Middle frontal gyrus (tissue), 1 donor: ENCODE results near the gene RSPH9.
"Not testable (repeated sequence)": the region's sequence is repeated elsewhere in the genome, so short reads cannot be mapped to it uniquely, and the experiment has no call there.

Experiments
- DNase-seq: peaks from one replicate; pipeline ENCODE4 v3.0.0-alpha.2; 2015; ENCODE audit warnings: low spot score; ENCODE audit errors: extremely low spot score

The RSPH9 gene

DNA sequence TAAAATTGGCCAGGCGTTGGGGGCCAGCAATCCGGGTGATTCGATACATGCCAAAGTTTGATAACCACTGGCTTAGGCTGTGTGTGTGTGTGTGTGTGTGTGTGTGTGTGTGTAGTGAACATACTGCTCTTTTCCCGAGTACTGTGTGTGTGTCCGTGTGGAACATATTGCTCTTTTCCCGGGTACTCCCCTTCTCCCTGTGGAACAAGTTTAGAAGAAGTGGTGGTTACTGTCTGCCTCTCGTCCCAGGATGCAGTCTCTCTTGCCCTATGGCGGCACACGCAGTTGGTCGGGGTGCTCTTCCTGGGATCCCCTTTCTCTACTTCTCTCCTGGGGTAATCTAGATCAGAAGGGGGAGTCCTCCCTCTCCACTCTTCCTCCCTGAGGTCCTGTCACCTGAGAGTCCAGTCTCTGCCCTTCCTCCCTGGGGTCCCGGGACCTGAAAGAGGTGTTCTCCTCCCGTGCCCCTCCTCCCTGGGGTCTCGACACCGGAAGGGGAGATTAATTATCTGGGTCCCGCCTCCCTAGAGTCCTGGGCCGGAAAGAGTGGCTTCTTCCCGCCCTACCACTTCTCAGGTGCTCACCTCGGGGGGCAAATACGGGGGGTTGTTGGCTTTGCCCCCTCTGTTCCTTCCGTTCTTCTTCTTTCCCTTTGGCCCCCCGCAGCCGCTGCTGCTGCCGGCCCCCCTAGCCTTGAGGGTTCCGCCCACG, 16.3 kb upstream of the RSPH9 start:
- no peak for DNase-seq

- DNase-seq: peak; percentile 99
These were observed 15.7 kb upstream of the RSPH9 start, which contains the start of gene GTPBP2 for GRCh38 chr6:43629104-43629504. Gene GTPBP2 (minus strand): TSS chr6:43629264. CDS start chr6:43629162, 102 bp downstream.

DNA sequence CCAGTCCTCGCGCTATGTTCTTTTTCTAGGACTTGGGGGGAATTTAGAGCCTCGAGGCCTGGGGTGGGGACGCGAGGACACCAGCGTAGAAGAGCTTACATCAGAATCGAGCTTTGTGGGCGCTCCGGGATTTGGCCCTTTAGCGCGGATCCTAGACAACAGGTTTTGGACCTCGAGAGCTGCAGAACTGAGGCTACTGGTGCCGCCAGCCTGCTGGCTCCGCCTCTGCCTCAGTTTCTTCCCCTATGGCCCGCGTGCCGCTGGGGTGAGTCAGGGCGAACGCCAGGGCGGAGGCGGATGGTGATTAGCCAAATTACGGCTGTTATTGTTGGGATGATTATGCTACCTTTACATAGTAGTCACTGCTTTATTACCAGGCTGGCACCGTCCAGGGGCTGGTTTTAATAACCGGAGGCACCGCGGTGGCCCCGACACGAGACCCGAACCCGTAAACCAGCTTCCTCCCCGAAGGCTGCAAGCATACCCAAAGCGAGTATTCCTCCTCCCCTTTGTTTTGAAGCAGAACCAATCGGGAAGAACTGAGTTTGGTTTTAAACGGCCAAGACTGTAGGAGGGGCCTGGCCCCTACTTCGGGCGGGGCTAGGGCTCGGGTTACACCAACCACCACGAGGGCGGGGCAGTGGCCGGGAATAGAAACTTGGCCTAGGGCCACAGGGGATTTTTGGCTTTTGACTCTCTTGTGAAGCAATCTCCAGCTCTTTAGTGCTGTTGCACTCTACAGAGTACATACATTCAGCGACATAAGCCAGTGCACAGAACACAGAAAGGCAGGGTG, 15.1 kb upstream of the RSPH9 start:
- peak; percentile 82 for DNase-seq

DNA sequence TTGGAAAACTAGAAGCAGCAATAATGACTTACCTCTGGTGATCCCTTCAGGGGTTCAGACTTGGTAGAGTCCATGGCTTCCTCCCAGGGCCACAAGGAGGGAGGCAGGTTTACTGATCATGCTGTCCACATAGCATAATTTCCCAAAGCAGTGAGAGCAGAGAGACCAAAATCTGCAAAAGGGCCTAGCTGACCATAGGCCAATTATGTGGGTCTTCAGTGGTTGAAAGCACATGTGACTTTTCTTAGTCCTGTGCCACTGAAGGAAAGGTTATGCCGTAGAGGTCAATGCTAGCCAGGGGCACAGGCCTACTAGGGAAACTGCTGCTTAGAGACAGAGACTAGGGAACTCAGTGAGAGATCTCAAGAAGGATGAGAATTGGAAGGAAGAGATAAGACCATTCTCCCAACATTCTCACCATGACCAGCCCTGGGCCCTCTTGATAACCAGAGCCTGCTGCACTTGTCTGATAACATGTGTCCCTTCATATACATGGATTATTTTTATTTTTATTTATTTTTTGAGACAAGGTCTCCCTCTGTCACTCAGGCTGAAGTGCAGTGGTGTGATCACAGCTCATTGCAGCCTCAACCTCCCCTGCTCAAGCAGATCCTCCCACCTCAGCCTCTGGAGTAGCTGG, 13.7 kb upstream of the RSPH9 start:
- DNase-seq: no peak

DNA sequence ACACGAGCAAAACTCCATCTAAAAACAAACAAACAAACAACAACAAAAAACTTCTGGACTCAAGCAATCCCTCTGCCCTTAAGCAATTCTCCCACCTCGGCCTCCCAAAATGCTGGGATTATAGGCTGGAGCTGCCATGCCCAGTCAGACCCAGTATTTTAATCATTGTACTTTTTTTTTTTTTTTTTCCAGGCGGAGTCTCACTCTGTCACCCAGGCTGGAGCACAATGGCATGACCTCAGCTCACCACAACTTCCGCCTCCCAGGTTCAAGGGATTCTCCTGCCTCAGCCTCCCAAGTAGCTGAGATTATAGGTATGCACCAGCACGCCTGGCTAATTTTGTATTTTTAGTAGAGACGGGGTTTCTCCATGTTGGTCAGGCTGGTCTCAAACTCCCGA, 11.8 kb upstream of the RSPH9 start:
- DNase-seq: not testable (repeated sequence)

DNA sequence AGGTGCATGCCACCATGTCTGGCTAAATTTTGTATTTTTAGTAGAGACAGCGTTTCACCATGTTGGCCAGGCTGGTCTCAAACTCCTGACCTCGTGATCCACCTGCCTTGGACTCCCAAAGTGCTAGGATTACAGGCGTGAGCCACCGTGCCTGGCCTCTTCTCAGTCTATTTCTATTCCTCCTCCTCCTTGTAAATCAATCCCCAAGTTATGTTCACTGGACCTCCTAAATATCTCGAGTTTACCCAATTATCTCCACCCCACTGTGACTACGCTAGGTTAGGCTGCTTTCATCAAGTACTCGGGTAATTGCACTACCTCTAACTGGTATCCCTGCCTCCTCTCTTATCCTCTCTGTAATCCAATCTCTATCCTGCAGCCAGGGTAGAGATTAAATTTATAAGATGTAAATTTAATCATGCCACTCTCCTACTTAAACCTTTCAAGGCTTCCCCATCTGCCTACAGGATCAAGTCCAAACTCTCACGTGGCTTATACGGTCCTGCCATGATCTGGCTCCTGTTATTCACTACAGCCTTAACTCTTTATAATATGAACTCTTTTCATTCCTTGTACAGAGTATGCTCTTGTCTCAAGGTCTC, 10.0 kb upstream of the RSPH9 start:
- no peak for DNase-seq

GRCh38 chr6:43635387-43636307, 9.2 kb upstream of the RSPH9 start, which contains the start of gene MAD2L1BP:
Gene MAD2L1BP (plus strand): TSS chr6:43635840. CDS start chr6:43635876, 36 bp downstream.
- peak; percentile 81 for DNase-seq

DNA sequence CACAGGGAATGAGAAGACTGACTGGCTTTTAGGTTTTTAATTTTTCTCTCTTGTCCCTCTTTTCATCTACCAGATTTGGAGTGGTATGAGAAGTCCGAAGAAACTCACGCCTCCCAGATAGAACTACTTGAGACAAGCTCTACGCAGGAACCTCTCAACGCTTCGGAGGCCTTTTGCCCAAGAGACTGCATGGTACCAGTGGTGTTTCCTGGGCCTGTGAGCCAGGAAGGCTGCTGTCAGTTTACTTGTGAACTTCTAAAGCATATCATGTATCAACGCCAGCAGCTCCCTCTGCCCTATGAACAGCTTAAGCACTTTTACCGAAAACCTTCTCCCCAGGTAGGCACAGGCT, 8.6 kb upstream of the RSPH9 start:
- DNase-seq: no peak

GRCh38 chr6:43639984-43640800, 4.6 kb upstream of the RSPH9 start:
- DNase-seq: no peak

DNA sequence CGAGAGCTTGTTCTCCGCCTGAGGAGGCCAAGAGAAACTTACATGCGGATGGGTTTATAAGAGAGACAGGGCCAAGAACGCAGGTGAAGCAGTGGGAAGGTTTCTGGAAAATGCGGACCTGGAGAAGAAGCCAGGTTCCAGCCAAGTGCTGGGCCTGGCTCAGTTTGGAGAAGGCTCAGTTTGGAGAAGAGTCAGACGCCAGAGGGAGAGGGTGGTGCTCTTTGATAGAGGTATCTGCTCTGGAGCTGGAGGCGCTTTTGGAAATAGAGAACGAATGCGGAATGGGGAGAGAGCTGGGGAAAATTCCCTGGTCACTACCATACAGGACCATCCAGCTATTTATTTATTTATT, 753 bp downstream of the RSPH9 start:
- no peak for DNase-seq

DNA sequence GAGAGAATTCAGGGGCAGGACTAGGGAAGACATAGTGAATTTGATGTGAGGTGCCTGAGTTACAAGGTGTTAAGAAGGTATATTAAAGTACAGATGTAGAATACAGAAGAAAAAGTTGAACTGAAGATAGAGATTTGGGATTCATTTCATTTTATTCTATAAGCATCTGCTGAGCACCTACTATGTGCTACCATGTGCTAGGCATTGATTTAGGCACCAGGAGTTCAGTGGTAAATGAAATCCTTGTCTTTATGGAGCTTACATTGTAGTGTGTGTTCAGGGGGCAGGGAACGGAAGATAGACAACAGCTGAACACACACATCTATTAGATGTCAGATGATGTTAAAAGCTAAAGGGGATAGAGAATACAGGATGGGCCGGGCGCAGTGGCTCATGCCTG, 2.8 kb downstream of the RSPH9 start:
- DNase-seq: no peak

DNA sequence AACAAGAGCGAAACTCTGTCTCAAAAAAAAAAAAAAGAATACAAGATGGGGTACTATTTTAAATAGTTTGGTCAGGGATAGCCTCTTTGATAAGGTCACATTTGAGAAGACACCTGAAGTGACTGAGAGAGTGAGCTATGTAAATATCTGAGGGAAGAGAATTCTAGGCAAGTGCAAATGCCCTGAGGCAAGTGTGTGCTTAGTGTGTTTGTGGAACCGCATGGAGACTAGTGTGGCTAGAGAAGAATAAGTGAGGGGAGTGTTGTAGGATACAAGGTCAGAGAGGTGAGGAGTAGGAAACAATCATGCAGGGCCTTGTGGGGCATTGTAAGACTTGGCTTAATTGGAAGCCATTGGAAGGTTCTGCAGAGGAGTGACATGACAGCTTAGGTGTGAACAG, 3.4 kb downstream of the RSPH9 start:
- DNase-seq: no peak

DNA sequence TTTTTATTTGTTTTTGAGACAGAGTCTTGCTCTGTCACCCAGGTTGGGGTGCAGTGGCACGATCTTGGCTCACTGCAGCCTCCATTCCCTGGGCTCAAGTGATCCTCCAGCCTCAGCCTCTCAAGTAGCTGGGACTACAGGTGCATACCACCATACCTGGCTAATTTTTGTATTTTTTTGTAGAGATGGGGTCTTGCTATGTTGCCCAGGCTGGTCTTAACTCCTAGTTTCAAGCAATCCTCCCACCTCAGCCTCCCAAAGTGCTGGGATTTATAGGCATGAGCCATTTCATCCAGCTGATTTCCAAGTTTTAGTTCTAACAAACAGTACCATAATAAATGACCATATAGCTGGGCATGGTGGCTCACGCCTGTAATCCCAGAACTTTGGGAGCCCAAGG, 8.0 kb downstream of the RSPH9 start:
- DNase-seq: not testable (repeated sequence)

DNA sequence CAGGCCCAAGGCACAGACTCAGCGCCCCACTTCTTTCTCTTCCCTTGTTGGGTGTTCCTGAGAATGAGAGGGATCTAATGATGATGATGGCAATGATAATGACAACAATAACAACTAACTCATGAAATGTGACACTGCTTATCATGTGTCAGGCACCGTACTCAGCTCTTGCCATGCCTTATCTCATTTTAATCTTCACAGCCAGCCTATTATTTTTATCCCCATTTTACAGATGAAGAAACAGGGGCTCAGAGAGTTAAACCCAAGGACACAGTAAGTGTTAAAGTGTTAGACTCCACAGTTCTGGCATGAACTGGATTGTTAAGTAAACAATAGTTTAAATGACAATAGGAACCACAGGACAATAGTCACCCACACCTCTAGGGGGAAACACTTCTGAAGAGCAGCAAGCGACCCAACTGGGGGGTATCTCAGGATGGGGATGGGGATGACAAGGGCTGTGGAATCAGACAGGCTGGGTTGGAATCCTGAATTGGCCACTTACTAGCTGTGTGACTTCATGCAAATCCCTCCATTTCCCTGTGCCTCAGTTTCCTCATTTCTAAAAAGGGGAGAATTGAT, 12.5 kb downstream of the RSPH9 start:
- no peak for DNase-seq

DNA sequence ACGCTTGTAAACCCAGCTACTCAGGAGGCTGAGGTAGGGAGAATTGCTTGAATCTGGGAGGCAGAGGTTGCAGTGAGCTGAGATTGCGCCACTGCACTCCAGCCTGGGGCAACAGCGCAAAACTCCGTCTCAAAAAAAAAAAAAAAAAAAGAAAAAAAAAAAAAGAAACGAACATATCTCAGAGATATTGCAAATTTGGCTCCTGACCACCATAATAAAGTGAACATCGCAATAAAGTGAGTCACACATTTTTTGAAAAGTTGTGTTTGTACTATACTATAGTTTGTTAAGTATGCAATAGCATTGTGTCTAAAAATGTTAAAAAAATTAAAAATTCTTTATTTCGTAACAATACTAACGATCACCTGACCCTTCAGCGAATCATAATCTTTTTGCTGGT, 13.3 kb downstream of the RSPH9 start:
- no peak for DNase-seq

DNA sequence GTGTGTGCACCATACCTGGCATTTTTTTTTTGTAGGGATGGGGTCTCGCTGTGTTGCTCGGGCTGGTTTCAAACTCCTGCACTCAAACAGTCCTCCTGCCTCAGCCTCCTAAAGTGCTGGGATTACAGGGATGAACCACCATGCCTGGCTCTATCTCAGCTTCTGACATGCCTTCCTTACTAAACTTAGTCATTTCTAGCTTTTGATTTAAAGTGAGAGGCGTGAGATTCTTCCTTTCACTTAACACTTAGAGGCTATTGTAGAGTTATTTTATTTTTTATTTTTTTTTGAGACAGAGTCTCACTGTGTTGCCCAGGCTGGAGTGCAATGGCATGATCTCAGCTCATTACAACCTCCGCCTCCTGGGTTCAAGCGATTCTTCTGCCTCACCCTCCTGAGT, 18.1 kb downstream of the RSPH9 start:
- not testable (repeated sequence) for DNase-seq

GRCh38 chr6:43665376-43665775, 20.5 kb downstream of the RSPH9 start:
- DNase-seq: no peak

DNA sequence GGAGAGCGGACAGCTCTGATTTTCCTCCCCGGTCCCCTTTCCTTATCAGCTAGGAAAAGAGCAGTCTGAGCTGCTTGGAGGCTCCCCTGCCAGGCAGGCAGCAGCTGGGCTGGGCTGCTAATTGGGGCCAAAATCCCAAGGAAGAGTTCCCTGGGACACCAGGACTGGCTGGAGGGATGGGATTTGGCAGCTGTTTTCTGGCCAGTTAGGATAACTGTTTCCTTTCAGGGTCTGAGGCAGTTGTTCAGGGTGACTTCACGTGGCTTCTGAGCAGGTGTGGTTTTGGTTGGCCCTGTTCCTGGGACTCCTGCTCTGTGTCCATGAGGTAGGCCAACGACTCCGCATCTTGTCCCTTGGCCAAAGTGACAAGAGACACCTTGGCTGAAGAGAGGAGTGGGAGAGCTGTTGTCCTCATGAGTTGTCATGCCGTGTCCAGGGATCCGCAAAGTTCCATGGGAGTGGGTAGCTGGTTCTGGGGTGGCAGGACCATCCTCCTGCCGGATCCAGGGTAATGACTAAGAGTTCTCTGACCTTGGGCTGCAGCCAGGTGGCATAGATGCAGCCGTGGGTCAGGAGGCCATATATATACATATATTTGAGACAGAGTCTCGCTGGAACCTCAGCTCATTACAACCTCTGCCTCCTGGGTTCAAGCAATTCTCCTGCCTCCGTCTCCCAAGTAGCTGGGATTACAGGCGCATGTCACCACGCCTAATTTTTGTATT, 21.5 kb downstream of the RSPH9 start:
- no peak for DNase-seq
